ENCODE data around the gene MND1. TPM values are rescaled to one million over a fixed set of nuclear protein-coding genes. Genes with fewer than 3 reads are reported as not detected.

MND1 gene
- total RNA-seq, 4 donors from 2014 or later, result 0.49 to 2.4 TPM; not detected in 2

GRCh38 chr4:153367092-153367491 is 22.6 kb downstream of the MND1 start:
- intact Hi-C loops (cut with DNase I; ENCODE audit: low total_unique reads), result no loop called here
- no peak for DNase-seq (ENCODE audit: low spot score in 2 of 2)
- no peak overlapping the region for H3K4me3 ChIP-seq (ENCODE audit: low read depth, poor library complexity, severe bottlenecking)
- WGBS, 2 donors, result 84 to 88% methylated on average over 1 of the region's 1 CpG
- TF ChIP-seq CTCF (IDR thresholded peaks at IDR 0.05) (no peak), POLR2A (IDR thresholded peaks at IDR 0.05) (no peak)

- no peak overlapping the region for H3K4me3 ChIP-seq (ENCODE audit: low read depth, poor library complexity, severe bottlenecking)
- intact Hi-C loops (cut with DNase I; ENCODE audit: low total_unique reads), result no loop called here
- DNase-seq (ENCODE audit: low spot score in 2 of 2), result no peak
- 93 to 95% methylated on average over 1 of the region's 1 CpG for WGBS, 2 donors
- no peak for TF ChIP-seq POLR2A (IDR thresholded peaks at IDR 0.05)
- TF ChIP-seq CTCF (IDR thresholded peaks at IDR 0.05), result no peak
Observed at GRCh38 chr4:153369021-153369420, 24.5 kb downstream of the MND1 start.

- TF ChIP-seq POLR2A (IDR thresholded peaks at IDR 0.05) (no peak), CTCF (IDR thresholded peaks at IDR 0.05) (no peak)
- no peak overlapping the region for H3K4me3 ChIP-seq (ENCODE audit: low read depth, poor library complexity, severe bottlenecking)
- WGBS, 2 donors, result 83 to 92% methylated on average over 6 of the region's 6 CpGs
Observed at GRCh38 chr4:153371701-153372234, 27.3 kb downstream of the MND1 start.

GRCh38 chr4:153372967-153373562 is 28.6 kb downstream of the MND1 start:
- no peak for DNase-seq (ENCODE audit: low spot score in 2 of 2)
- no peak for TF ChIP-seq CTCF (IDR thresholded peaks at IDR 0.05)
- no peak overlapping the region for H3K4me3 ChIP-seq (ENCODE audit: low read depth, poor library complexity, severe bottlenecking)
- intact Hi-C loops (cut with DNase I; ENCODE audit: low total_unique reads), result no loop called here
- WGBS, 2 donors, result 67 to 83% methylated on average over 1 of the region's 1 CpG

More at GRCh38 chr4:153371701-153372234, 27.3 kb downstream of the MND1 start:
- intact Hi-C loops (cut with DNase I; ENCODE audit: low total_unique reads), result no loop called here
- DNase-seq (ENCODE audit: low spot score in 2 of 2), result no peak

GRCh38 chr4:153374442-153374841 is 30.0 kb downstream of the MND1 start:
- H3K4me3 ChIP-seq (ENCODE audit: low read depth, poor library complexity, severe bottlenecking), result no peak overlapping the region

More at GRCh38 chr4:153374442-153374841, 30.0 kb downstream of the MND1 start:
- intact Hi-C loops (cut with DNase I; ENCODE audit: low total_unique reads), result no loop called here
- no peak for DNase-seq (ENCODE audit: low spot score in 2 of 2)
- 30 to 34% methylated on average over 2 of the region's 2 CpGs for WGBS, 2 donors
- TF ChIP-seq POLR2A (IDR thresholded peaks at IDR 0.05) (no peak), CTCF (IDR thresholded peaks at IDR 0.05) (no peak)

Data from lower leg skin (tissue), 4 donors.